H1 (cell line): ENCODE measurements around the gene PROM2. TPM values are rescaled to one million over a fixed set of nuclear protein-coding genes. Genes with fewer than 3 reads are reported as not detected.

Experiments used
- CTCF ChIA-PET: fragments of 300-600 bp; sonication (Branson Sonifier 250); formaldehyde crosslinking; loops from one replicate; lab custom pipeline; 2021; ENCODE audit not compliant: partially characterized antibody; lab: Charles Lee
- POLR2A ChIA-PET: fragments of 300-600 bp; sonication (Branson Sonifier 250); formaldehyde crosslinking; loops from one replicate; lab custom pipeline; 2021; ENCODE audit warnings: inconsistent platforms; ENCODE audit not compliant: partially characterized antibody; lab: Charles Lee
- DNase-seq, 2 experiments: peaks; one replicate each; pipeline versions ENCODE4 v3.0.0 to v3.0.0-alpha.2; 2010 to 2022; ENCODE audit warnings: low spot score in 2 of 2, low read depth in 1 of 2, mixed read lengths in 1 of 2
- FAIRE-seq: peaks from 2 replicates; lab custom pipeline; 2011; peaks lifted over from hg19 to GRCh38; lab: Jason Lieb, UNC
- H2AFZ ChIP-seq: 2 replicates; pipeline ENCODE4 v1.8.1; 2012; ENCODE audit warnings: low read length, inconsistent platforms
- H2AK5ac ChIP-seq: 2 replicates; pipeline ENCODE4 v1.6.1; 2013; ENCODE audit warnings: low read depth, low read length
- H2BK120ac ChIP-seq: replicated peaks from 2 replicates; pipeline ENCODE3; 2013; ENCODE audit warnings: low read depth, low read length, inconsistent platforms
- H2BK12ac ChIP-seq: 2 replicates; pipeline ENCODE4 v1.6.1; 2013; ENCODE audit warnings: low read depth, low read length
- H2BK15ac ChIP-seq: 2 replicates; pipeline ENCODE4 v1.6.1; 2013; ENCODE audit warnings: low read length
- H2BK20ac ChIP-seq: 2 replicates; pipeline ENCODE4 v1.6.1; 2013; ENCODE audit warnings: low read length
- H2BK5ac ChIP-seq: 2 replicates; pipeline ENCODE4 v1.6.1; 2013; ENCODE audit warnings: low read depth, low read length
- H3K14ac ChIP-seq: 2 replicates; pipeline ENCODE4 v1.6.1; 2013; ENCODE audit warnings: inconsistent platforms; ENCODE audit not compliant: insufficient read length
- H3K18ac ChIP-seq: 2 replicates; pipeline ENCODE4 v1.6.1; 2013; ENCODE audit warnings: low read length; ENCODE audit errors: extremely low read depth
- H3K23ac ChIP-seq: 2 replicates; pipeline ENCODE4 v1.6.1; 2013; ENCODE audit warnings: inconsistent platforms; ENCODE audit not compliant: insufficient read length
- H3K23me2 ChIP-seq: 2 replicates; pipeline ENCODE4 v1.6.1; 2013; ENCODE audit warnings: low read depth, low read length
- H3K27ac ChIP-seq: 2 replicates; pipeline ENCODE4 v1.6.1; 2011; ENCODE audit warnings: low read depth, low read length, inconsistent platforms
- H3K27me3 ChIP-seq, 4 experiments: replicated peaks in 1 of 4; 1 replicate in 1 of 4; 2 replicates in 3 of 4; pipeline versions ENCODE4 v1.6.1 to v1.8.1; 2011 to 2013; ENCODE audit warnings: low read length in 3 of 4, mild to moderate bottlenecking in 3 of 4, inconsistent platforms in 2 of 4, mixed read lengths in 2 of 4, moderate library complexity in 1 of 4; ENCODE audit not compliant: control insufficient read depth in 3 of 4, insufficient read depth in 3 of 4; ENCODE audit errors: extremely low read depth in 1 of 4
- H3K36me3 ChIP-seq, 4 experiments: 2 replicates each; pipeline versions ENCODE4 v1.6.1 to v1.8.1; 2011 to 2013; ENCODE audit warnings: mild to moderate bottlenecking in 4 of 4, low read length in 3 of 4, moderate library complexity in 2 of 4, control low read depth in 1 of 4, inconsistent platforms in 1 of 4; ENCODE audit not compliant: insufficient read depth in 4 of 4, control insufficient read depth in 2 of 4
- H3K4ac ChIP-seq: replicated peaks from 2 replicates; pipeline ENCODE3; 2013; ENCODE audit warnings: low read length, low read depth, mixed read lengths, inconsistent platforms; ENCODE audit not compliant: insufficient read length
- H3K4me1 ChIP-seq, 4 experiments: replicated peaks in 1 of 4; 1 replicate in 1 of 4; 2 replicates in 3 of 4; pipeline versions ENCODE4 v1.6.1 to v1.8.1; 2011 to 2013; ENCODE audit warnings: low read length in 3 of 4, inconsistent platforms in 2 of 4, mixed read lengths in 1 of 4; ENCODE audit not compliant: insufficient read depth in 4 of 4, control insufficient read depth in 3 of 4
- H3K4me2 ChIP-seq, 2 experiments: 2 replicates each; pipeline versions ENCODE4 v1.6.1 to v1.8.1; 2011 to 2013; ENCODE audit warnings: low read depth in 2 of 2, low read length in 2 of 2, control low read depth in 1 of 2, inconsistent platforms in 1 of 2, mild to moderate bottlenecking in 1 of 2; ENCODE audit not compliant: insufficient read depth in 1 of 2
- H3K4me3 ChIP-seq, 4 experiments: fragments of 200-600, 300-600 bp in 1 of 4; sonication (generic), shearing (Covaris generic), sonication (Bioruptor Twin) in 1 of 4; 2 replicates each; pipeline versions ENCODE4 v1.5.1 to v1.8.1; 2011 to 2016; ENCODE audit warnings: low read length in 4 of 4, low read depth in 3 of 4, control low read depth in 2 of 4, inconsistent platforms in 2 of 4, mild to moderate bottlenecking in 2 of 4, mixed read lengths in 1 of 4, moderate library complexity in 1 of 4; ENCODE audit not compliant: insufficient read depth in 2 of 4; ENCODE audit errors: extremely low read depth in 1 of 4
- H3K56ac ChIP-seq: replicated peaks from 2 replicates; pipeline ENCODE3; 2013; ENCODE audit warnings: low read depth, mild to moderate bottlenecking, mixed read lengths, low read length, inconsistent platforms; ENCODE audit not compliant: insufficient read length
- H3K79me1 ChIP-seq: 2 replicates; pipeline ENCODE4 v1.6.1; 2013; ENCODE audit warnings: low read depth, low read length, control low read depth
- H3K79me2 ChIP-seq, 2 experiments: 2 replicates each; pipeline versions ENCODE4 v1.6.1 to v1.8.1; 2012 to 2013; ENCODE audit warnings: low read length in 2 of 2, mild to moderate bottlenecking in 2 of 2, inconsistent platforms in 1 of 2; ENCODE audit not compliant: insufficient read depth in 2 of 2, control insufficient read depth in 1 of 2
- H3K9ac ChIP-seq, 4 experiments: replicated peaks in 1 of 4; 1 replicate in 1 of 4; 2 replicates in 3 of 4; pipeline versions ENCODE4 v1.6.1 to v1.8.1; 2011 to 2013; ENCODE audit warnings: low read depth in 3 of 4, low read length in 3 of 4, control low read depth in 2 of 4, mild to moderate bottlenecking in 2 of 4, moderate library complexity in 2 of 4, inconsistent platforms in 1 of 4; ENCODE audit errors: extremely low read depth in 1 of 4
- H3K9me3 ChIP-seq, 2 experiments: 2 replicates each; pipeline versions ENCODE4 v1.6.1 to v1.8.1; 2012 to 2013; ENCODE audit warnings: mild to moderate bottlenecking in 2 of 2, moderate library complexity in 2 of 2, control low read depth in 1 of 2, inconsistent platforms in 1 of 2, low read depth in 1 of 2, low read length in 1 of 2, mixed read lengths in 1 of 2; ENCODE audit not compliant: insufficient read depth in 2 of 2
- H4K20me1 ChIP-seq, 2 experiments: replicated peaks in 1 of 2; 2 replicates each; pipeline versions ENCODE3 to v1.8.1; 2011 to 2013; ENCODE audit warnings: inconsistent platforms in 2 of 2, low read length in 2 of 2, mild to moderate bottlenecking in 1 of 2; ENCODE audit not compliant: insufficient read depth in 2 of 2, control insufficient read depth in 1 of 2
- H4K5ac ChIP-seq: 2 replicates; pipeline ENCODE4 v1.6.1; 2013; ENCODE audit warnings: low read length, low read depth, mixed read lengths, inconsistent platforms; ENCODE audit not compliant: insufficient read length
- H4K8ac ChIP-seq: 2 replicates; pipeline ENCODE4 v1.8.0; 2013; ENCODE audit warnings: mild to moderate bottlenecking, moderate library complexity, low read length, inconsistent platforms; ENCODE audit not compliant: insufficient read depth; ENCODE audit errors: extremely low read depth
- H4K91ac ChIP-seq: replicated peaks from 2 replicates; pipeline ENCODE3; 2013; ENCODE audit warnings: low read length, mixed read lengths, inconsistent platforms; ENCODE audit not compliant: insufficient read length
- WGBS, 2 experiments: shearing (Covaris generic) in 1 of 2; methylation state at CpG; one replicate each; pipeline versions ENCODE4 v1.1.6 to v1.1.7; 2013 to 2015; ENCODE audit warnings: low lambda C conversion rate in 2 of 2, mixed read lengths in 2 of 2, inconsistent platforms in 1 of 2, low coverage in 1 of 2, missing lambda C conversion rate in 1 of 2; ENCODE audit not compliant: insufficient replicate concordance in 2 of 2, insufficient coverage in 1 of 2, insufficient read length in 1 of 2; ENCODE audit errors: extremely low coverage in 1 of 2, missing lambda C conversion rate in 1 of 2; 5-methylcytosine and 5-hydroxymethylcytosine counted together
- polyA plus RNA-seq, 7 experiments: library from polyadenylated mRNA; depleted of rRNA in 3 of 7; stranded (reverse) in 5 of 7; unstranded in 2 of 7; fragments of >200 nt in 5 of 7; fragments of 200-250 nt in 2 of 7; gene quantifications; 1 replicate in 5 of 7; 2 replicates in 1 of 7; 4 replicates in 1 of 7; pipeline versions ENCODE4 v1.2.1 to v1.2.3, GENCODE V29; 2011 to 2013; ENCODE audit warnings: missing spikeins in 2 of 7, mixed read lengths in 2 of 7
- total RNA-seq: library from RNA; stranded (reverse); fragmentation: NEBNext Ultra II Directional; extraction: Animal tissue kit (Norgen Biotek cat#: 25700); gene quantifications from 2 replicates; pipeline ENCODE4 v1.2.1, GENCODE V29; 2021

Gene PROM2
- total and polyA plus RNA-seq, 2 of the 8 experiments (the other 6 are each of a cell fraction or from before 2014, with no cell fraction given) = 1.6 to 3.8 TPM

DNA sequence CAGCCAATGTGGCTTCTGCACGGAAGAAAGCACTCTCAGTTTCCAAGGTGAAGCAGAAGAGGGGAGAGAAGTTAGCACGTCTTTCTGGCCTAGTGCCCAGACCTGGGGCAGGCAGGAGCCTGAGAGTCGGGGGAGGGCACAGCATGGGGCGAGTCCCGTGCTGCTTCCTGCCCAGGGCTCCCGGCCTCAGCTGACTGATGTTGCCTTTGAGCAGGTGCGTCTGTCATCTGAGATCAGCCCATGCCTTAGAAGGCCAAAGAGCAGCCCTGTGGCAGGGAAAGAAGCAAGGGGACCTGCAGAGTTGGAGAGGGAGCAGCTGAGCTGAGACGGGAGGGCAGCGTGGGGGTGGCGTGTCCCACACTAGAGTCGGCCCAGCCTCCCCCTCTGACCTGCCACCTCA is 26.2 kb downstream of the PROM2 start:
- H3K79me1 ChIP-seq = no peaks in the 10 kb centered on the region
- no peak for DNase-seq
- H3K4me2 ChIP-seq = no peak overlapping the region
- 79% methylated on average over 9 of the region's 11 CpGs; no CpG with 5 or more reads in 1 of the 2 experiments for WGBS, 2 experiments
- no peak overlapping the region for H2AK5ac ChIP-seq
- no peak overlapping the region for H3K9ac ChIP-seq
- H2BK15ac ChIP-seq = no peak overlapping the region
- H2BK120ac ChIP-seq = no peak overlapping the region
- H3K27ac ChIP-seq = no peak overlapping the region
- no peak overlapping the region for H4K91ac ChIP-seq
- no peaks in the 10 kb centered on the region for H3K36me3 ChIP-seq
- H4K8ac ChIP-seq = no peak overlapping the region
- no peak overlapping the region for H2BK12ac ChIP-seq
- H3K4ac ChIP-seq = no peak overlapping the region
- no peak for FAIRE-seq
- H3K23ac ChIP-seq = no peak overlapping the region
- no peak overlapping the region for H2BK20ac ChIP-seq
- no peaks in the 10 kb centered on the region for H3K27me3 ChIP-seq
- H3K18ac ChIP-seq = no peak overlapping the region
- H4K5ac ChIP-seq = no peak overlapping the region
- POLR2A ChIA-PET = no interaction called here
- no peak overlapping the region for H2BK5ac ChIP-seq
- no peak overlapping the region for H3K4me3 ChIP-seq
- CTCF ChIA-PET = interaction anchor here (1.8 kb wide), 1 partner anchor 45 kb away, joined by 7 read pairs; no protein-coding TSS in a partner anchor
- H2AFZ ChIP-seq = no peak overlapping the region
- H3K23me2 ChIP-seq = no peaks in the 10 kb centered on the region
- no peak overlapping the region for H3K14ac ChIP-seq
- no peak overlapping the region for H3K56ac ChIP-seq
- no peaks in the 10 kb centered on the region for H3K79me2 ChIP-seq
- peaks cover 55 to 99% of the 10 kb centered on the region in 2 experiments for H3K9me3 ChIP-seq
- H4K20me1 ChIP-seq = no peaks in the 10 kb centered on the region
- peaks cover 0 to 11% (median 0%) of the 10 kb centered on the region in 4 experiments; a peak in 1 of 7 replicates for H3K4me1 ChIP-seq
